HG03432 (cell line): ENCODE results near the gene UBFD1.
"Not testable (repeated sequence)": the region's sequence is repeated elsewhere in the genome, so short reads cannot be mapped to it uniquely, and the experiment has no call there.

Source experiments
- ATAC-seq: cut with Tn5 transposase; IDR thresholded peaks from one replicate; pipeline ENCODE4 v1.9.1; 2021; ENCODE audit warnings: mild to moderate bottlenecking, moderate library complexity; ENCODE audit not compliant: unreplicated experiment

The UBFD1 gene

GRCh38 chr16:23524886-23525285 is 32.6 kb upstream of the UBFD1 start:
- no peak for ATAC-seq

- ATAC-seq: no peak
Observed at GRCh38 chr16:23527961-23528643, 29.4 kb upstream of the UBFD1 start.

- no peak for ATAC-seq
Observed at GRCh38 chr16:23528644-23529310, 28.8 kb upstream of the UBFD1 start.

GRCh38 chr16:23530062-23530461 is 27.5 kb upstream of the UBFD1 start:
- ATAC-seq: no peak

- no peak for ATAC-seq
Observed at GRCh38 chr16:23532448-23532847, 25.1 kb upstream of the UBFD1 start.

- ATAC-seq: no peak
Observed at GRCh38 chr16:23534868-23535860, 22.4 kb upstream of the UBFD1 start.

- ATAC-seq: no peak
Observed at GRCh38 chr16:23535901-23536300, 21.6 kb upstream of the UBFD1 start.

- no peak for ATAC-seq
Observed at GRCh38 chr16:23537390-23537789, 20.1 kb upstream of the UBFD1 start.

GRCh38 chr16:23538919-23539278 is 18.6 kb upstream of the UBFD1 start:
- no peak for ATAC-seq

GRCh38 chr16:23539984-23540816 is 17.3 kb upstream of the UBFD1 start:
- ATAC-seq: no peak

GRCh38 chr16:23540817-23541178 is 16.7 kb upstream of the UBFD1 start:
- ATAC-seq: not testable (repeated sequence)

GRCh38 chr16:23544436-23544835 is 13.1 kb upstream of the UBFD1 start:
- no peak for ATAC-seq

GRCh38 chr16:23549938-23550337 is 7.6 kb upstream of the UBFD1 start:
- ATAC-seq: no peak

GRCh38 chr16:23552161-23552560 is 5.4 kb upstream of the UBFD1 start:
- no peak for ATAC-seq

- no peak for ATAC-seq
Observed at GRCh38 chr16:23554536-23554935, 3.0 kb upstream of the UBFD1 start.

- ATAC-seq: peak; percentile 11
Observed at GRCh38 chr16:23557779-23558702, 514 bp downstream of the UBFD1 start.

GRCh38 chr16:23561586-23561985 is 4.1 kb downstream of the UBFD1 start:
- no peak for ATAC-seq

GRCh38 chr16:23562505-23562904 is 5.0 kb downstream of the UBFD1 start:
- ATAC-seq: no peak

- no peak for ATAC-seq
Observed at GRCh38 chr16:23563186-23563585, 5.7 kb downstream of the UBFD1 start.
